HG03095 (cell line): ENCODE results near the gene HMGXB4.

ENCODE experiments used
- ATAC-seq: cut with Tn5 transposase; IDR thresholded peaks from one replicate; pipeline ENCODE4 v1.9.1; 2021; ENCODE audit warnings: moderate library complexity; ENCODE audit not compliant: unreplicated experiment

The HMGXB4 gene

GRCh38 chr22:35257002-35257320, 332 bp upstream of the HMGXB4 start:
- ATAC-seq: peak; percentile 2

GRCh38 chr22:35258191-35258988, 1.1 kb downstream of the HMGXB4 start:
- no peak for ATAC-seq

- ATAC-seq: no peak
Observed at GRCh38 chr22:35264986-35265385, 7.7 kb downstream of the HMGXB4 start.

GRCh38 chr22:35266277-35266676, 9.0 kb downstream of the HMGXB4 start:
- ATAC-seq: no peak

GRCh38 chr22:35269630-35270029, 12.3 kb downstream of the HMGXB4 start:
- ATAC-seq: no peak

GRCh38 chr22:35274154-35274871, 17.0 kb downstream of the HMGXB4 start:
- no peak for ATAC-seq

GRCh38 chr22:35275580-35275979, 18.3 kb downstream of the HMGXB4 start:
- ATAC-seq: no peak

- no peak for ATAC-seq
Observed at GRCh38 chr22:35276019-35276418, 18.7 kb downstream of the HMGXB4 start.

- ATAC-seq: no peak
Observed at GRCh38 chr22:35288116-35288515, 30.8 kb downstream of the HMGXB4 start.

GRCh38 chr22:35292786-35293185, 35.5 kb downstream of the HMGXB4 start:
- ATAC-seq: no peak

- ATAC-seq: no peak
Observed at GRCh38 chr22:35296051-35296450, 38.8 kb downstream of the HMGXB4 start.

GRCh38 chr22:35299217-35299672, 42.0 kb downstream of the HMGXB4 start:
- no peak for ATAC-seq

GRCh38 chr22:35299673-35300499, 42.6 kb downstream of the HMGXB4 start, which contains the start of gene TOM1:
Gene TOM1, plus strand, starts transcription at chr22:35299894. Its CDS starts 35 bp downstream, at chr22:35299929.
- ATAC-seq: peak; percentile 92

- ATAC-seq: no peak
Observed at GRCh38 chr22:35301372-35301874, 44.1 kb downstream of the HMGXB4 start.

GRCh38 chr22:35303029-35303624, 45.8 kb downstream of the HMGXB4 start:
- no peak for ATAC-seq

GRCh38 chr22:35305525-35306070, 48.3 kb downstream of the HMGXB4 start:
- no peak for ATAC-seq

- ATAC-seq: no peak
Observed at GRCh38 chr22:35306350-35306967, 49.2 kb downstream of the HMGXB4 start.

GRCh38 chr22:35307372-35307771, 50.1 kb downstream of the HMGXB4 start:
- ATAC-seq: no peak

- no peak for ATAC-seq
Observed at GRCh38 chr22:35307892-35308291, 50.6 kb downstream of the HMGXB4 start.

GRCh38 chr22:35308480-35309021, 51.3 kb downstream of the HMGXB4 start:
- peak; percentile 48 for ATAC-seq
